Prostate gland (tissue), 2 donors: ENCODE measurements around the gene INTS1.

Experiments
- POLR2A ChIP-seq: fragments of 450-650 bp; IDR thresholded peaks from one replicate; pipeline ENCODE4 v1.6.1; 2016; ENCODE audit warnings: antibody characterized with exemption, mild to moderate bottlenecking
- POLR2AphosphoS5 ChIP-seq: sonication (generic); formaldehyde crosslinking; IDR thresholded peaks from one replicate; pipeline ENCODE4 v1.6.1; 2017; ENCODE audit warnings: antibody characterized with exemption
- TF ChIP-seq, protein P1 (sequence below), 4 experiments: fragments of 200-600 bp in 2 of 4; fragments of 450-650 bp in 2 of 4; sonication (generic) in 2 of 4; IDR thresholded peaks; 1 replicate in 3 of 4; 2 replicates in 1 of 4; pipeline ENCODE4 v1.5.1; 2016 to 2019; ENCODE audit warnings: antibody characterized with exemption in 4 of 4, mild to moderate bottlenecking in 2 of 4, moderate library complexity in 2 of 4

DNA sequence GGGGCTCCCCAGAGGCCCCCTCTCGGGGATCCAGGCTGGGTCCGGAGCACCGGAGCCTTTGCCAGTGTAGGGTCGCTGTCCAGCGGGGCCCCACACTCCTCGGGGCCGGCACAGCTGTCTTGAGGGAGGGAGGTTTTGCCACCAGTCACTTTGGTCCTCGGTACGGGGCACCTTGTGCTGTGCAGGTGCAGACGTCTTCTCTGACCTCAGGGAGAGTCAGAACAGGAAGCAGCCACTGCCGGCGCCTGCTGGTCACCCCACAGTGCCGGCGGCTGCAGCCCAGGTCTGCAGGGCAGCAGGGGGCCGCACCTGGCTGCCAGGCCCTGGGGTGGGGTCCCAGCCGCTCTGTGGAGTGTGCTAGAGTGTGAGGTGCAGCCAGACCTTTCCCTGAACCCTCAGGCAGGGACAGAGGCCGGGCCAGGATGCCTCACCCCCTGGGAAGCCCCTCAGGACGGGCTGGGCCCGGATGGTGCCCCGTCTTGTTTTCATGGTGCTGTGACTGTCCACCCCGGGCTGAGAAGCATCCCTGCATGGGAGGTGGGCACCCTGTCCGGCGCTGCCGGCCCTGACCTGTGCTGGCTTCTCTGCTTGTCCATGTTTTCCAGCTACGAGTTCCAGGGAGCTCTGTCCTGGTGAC, 34.5 kb upstream of the INTS1 start:
- TF ChIP-seq, protein P1, sequence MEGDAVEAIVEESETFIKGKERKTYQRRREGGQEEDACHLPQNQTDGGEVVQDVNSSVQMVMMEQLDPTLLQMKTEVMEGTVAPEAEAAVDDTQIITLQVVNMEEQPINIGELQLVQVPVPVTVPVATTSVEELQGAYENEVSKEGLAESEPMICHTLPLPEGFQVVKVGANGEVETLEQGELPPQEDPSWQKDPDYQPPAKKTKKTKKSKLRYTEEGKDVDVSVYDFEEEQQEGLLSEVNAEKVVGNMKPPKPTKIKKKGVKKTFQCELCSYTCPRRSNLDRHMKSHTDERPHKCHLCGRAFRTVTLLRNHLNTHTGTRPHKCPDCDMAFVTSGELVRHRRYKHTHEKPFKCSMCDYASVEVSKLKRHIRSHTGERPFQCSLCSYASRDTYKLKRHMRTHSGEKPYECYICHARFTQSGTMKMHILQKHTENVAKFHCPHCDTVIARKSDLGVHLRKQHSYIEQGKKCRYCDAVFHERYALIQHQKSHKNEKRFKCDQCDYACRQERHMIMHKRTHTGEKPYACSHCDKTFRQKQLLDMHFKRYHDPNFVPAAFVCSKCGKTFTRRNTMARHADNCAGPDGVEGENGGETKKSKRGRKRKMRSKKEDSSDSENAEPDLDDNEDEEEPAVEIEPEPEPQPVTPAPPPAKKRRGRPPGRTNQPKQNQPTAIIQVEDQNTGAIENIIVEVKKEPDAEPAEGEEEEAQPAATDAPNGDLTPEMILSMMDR (IDR thresholded peaks at IDR 0.05), result no peak
- no peak for TF ChIP-seq POLR2A
- no peak for TF ChIP-seq POLR2AphosphoS5
